HCT116 (cell line): Measurements from ENCODE around the gene LRRTM4. TPM values are rescaled to one million over a fixed set of nuclear protein-coding genes. Genes with fewer than 3 reads are reported as not detected.

Experiments used
- ATAC-seq: fragments of 200-7000 bp; cut with Tn5 transposase; 2 replicates; pipeline ENCODE4 v1.9.1; 2020; ENCODE audit warnings: mild to moderate bottlenecking, moderate library complexity
- BruUV-seq: library from RNA; stranded (reverse); fragments of 400-500 nt; replicated peaks from 2 replicates; lab custom pipeline; 2021; lab: Mats Ljungman, UMichigan
- CTCF ChIA-PET: fragments of 300-600 bp; sonication (Branson Sonifier 250); formaldehyde crosslinking; loops from one replicate; lab custom pipeline; 2021; ENCODE audit warnings: antibody characterized with exemption; lab: Charles Lee
- POLR2A ChIA-PET: fragments of 300-600, 350-600 bp; sonication (Branson Sonifier 250); formaldehyde crosslinking; loops from one replicate; lab custom pipeline; 2021; ENCODE audit warnings: antibody characterized with exemption; lab: Charles Lee
- RAD21 ChIA-PET, 2 experiments: fragments of 300-600 bp; sonication (Branson Sonifier 250); formaldehyde crosslinking; loops; one replicate each; lab custom pipeline; 2023; ENCODE audit warnings: low total read pairs in 2 of 2; ENCODE audit not compliant: uncharacterized antibody in 2 of 2, unreplicated experiment in 2 of 2, low non-redundant PET in 1 of 2; lab: Charles Lee
- DNase-seq: peaks from one replicate; pipeline ENCODE4 v3.0.0-alpha.2; 2010; ENCODE audit warnings: low read depth, low spot score
- H2AFZ ChIP-seq: fragments of 200-600 bp; shearing (Covaris generic), sonication (generic); 2 replicates; pipeline ENCODE4 v1.6.1; 2017; ENCODE audit warnings: low read depth, mixed run types, mixed read lengths, antibody characterized with exemption, low read length; ENCODE audit not compliant: poor library complexity, severe bottlenecking
- H3K27ac ChIP-seq: 2 replicates; pipeline ENCODE4 v1.5.1; 2012; ENCODE audit warnings: low read depth, low read length
- H3K27me3 ChIP-seq: fragments of 200-600 bp; sonication (generic); 2 replicates; pipeline ENCODE4 v1.6.1; 2016; ENCODE audit warnings: mixed run types, low read length, mixed read lengths; ENCODE audit not compliant: insufficient read depth
- H3K36me3 ChIP-seq, 2 experiments: fragments of 200-500 bp in 1 of 2; fragments of 200-600 bp in 1 of 2; sonication (Bioruptor generic) in 1 of 2; sonication (generic) in 1 of 2; 2 replicates each; pipeline versions ENCODE4 v1.5.1 to v1.6.1; 2014 to 2016; ENCODE audit warnings: low read length in 2 of 2, inconsistent platforms in 1 of 2, mixed read lengths in 1 of 2, mixed run types in 1 of 2; ENCODE audit not compliant: insufficient read depth in 2 of 2, control insufficient read depth in 1 of 2
- H3K4me1 ChIP-seq, 2 experiments: fragments of 200-600 bp in 1 of 2; sonication (generic) in 1 of 2; 2 replicates each; pipeline versions ENCODE4 v1.5.1 to v1.6.1; 2012 to 2017; ENCODE audit warnings: low read length in 2 of 2, inconsistent platforms in 1 of 2, mild to moderate bottlenecking in 1 of 2, mixed read lengths in 1 of 2, mixed run types in 1 of 2, moderate library complexity in 1 of 2; ENCODE audit not compliant: insufficient read depth in 2 of 2, control insufficient read depth in 1 of 2
- H3K4me2 ChIP-seq: fragments of 200-600 bp; sonication (generic); 2 replicates; pipeline ENCODE4 v1.6.1; 2017; ENCODE audit warnings: mixed run types, low read length, mixed read lengths
- H3K4me3 ChIP-seq, 2 experiments: fragments of 200-600 bp in 1 of 2; sonication (generic) in 1 of 2; replicated peaks in 1 of 2; 2 replicates each; pipeline ENCODE4 v1.5.1; 2011 to 2016; ENCODE audit warnings: low read length in 2 of 2, control low read depth in 1 of 2, low read depth in 1 of 2, mild to moderate bottlenecking in 1 of 2, mixed read lengths in 1 of 2, mixed run types in 1 of 2
- H3K79me2 ChIP-seq: fragments of 200-600 bp; sonication (generic); 2 replicates; pipeline ENCODE4 v1.6.1; 2017; ENCODE audit warnings: mild to moderate bottlenecking, mixed run types, low read length, moderate library complexity, mixed read lengths; ENCODE audit not compliant: insufficient read depth
- H3K9ac ChIP-seq: fragments of 200-600 bp; sonication (generic); 2 replicates; pipeline ENCODE4 v1.6.1; 2016; ENCODE audit warnings: low read length, mixed read lengths
- H3K9me2 ChIP-seq: fragments of 200-600 bp; sonication (generic), shearing (Covaris generic); 2 replicates; pipeline ENCODE4 v1.6.1; 2017; ENCODE audit warnings: mixed run types, mild to moderate bottlenecking, moderate library complexity; ENCODE audit not compliant: insufficient read depth
- H3K9me3 ChIP-seq, 2 experiments: fragments of 200-500 bp in 1 of 2; fragments of 200-600 bp in 1 of 2; sonication (Bioruptor generic) in 1 of 2; sonication (generic) in 1 of 2; 2 replicates each; pipeline ENCODE4 v1.6.1; 2014 to 2017; ENCODE audit warnings: low read length in 2 of 2, mixed read lengths in 2 of 2, inconsistent platforms in 1 of 2, low read depth in 1 of 2, mild to moderate bottlenecking in 1 of 2, mixed run types in 1 of 2, moderate library complexity in 1 of 2; ENCODE audit not compliant: control insufficient read depth in 1 of 2, insufficient read depth in 1 of 2
- H4K20me1 ChIP-seq: fragments of 200-600 bp; sonication (generic), shearing (Covaris generic); 2 replicates; pipeline ENCODE4 v1.6.1; 2017; ENCODE audit warnings: mixed run types, mild to moderate bottlenecking, moderate library complexity; ENCODE audit not compliant: insufficient read depth
- CBX3 ChIP-seq: IDR thresholded peaks from 2 replicates; pipeline ENCODE4 v1.6.1; 2012; ENCODE audit warnings: low read depth
- EGR1 ChIP-seq: IDR thresholded peaks from 2 replicates; pipeline ENCODE4 v1.6.1; 2012; ENCODE audit warnings: low read depth
- ELF1 ChIP-seq: IDR thresholded peaks from 2 replicates; pipeline ENCODE4 v1.6.1; 2012; ENCODE audit warnings: low read depth, borderline replicate concordance
- EZH2 ChIP-seq: fragments of 200-600 bp; sonication (generic); IDR thresholded peaks from 2 replicates; pipeline ENCODE4 v1.6.1; 2017; ENCODE audit warnings: antibody characterized with exemption, mixed run types
- EZH2phosphoT487 ChIP-seq: fragments of 200-600 bp; IDR thresholded peaks from 2 replicates; pipeline ENCODE4 v1.6.1; 2018; ENCODE audit warnings: antibody characterized with exemption, borderline replicate concordance
- FOSL1 ChIP-seq: IDR thresholded peaks from 2 replicates; pipeline ENCODE4 v1.6.1; 2012; ENCODE audit warnings: low read depth
- JUND ChIP-seq: IDR thresholded peaks from 2 replicates; pipeline ENCODE4 v1.6.1; 2012
- POLR2A ChIP-seq: IDR thresholded peaks from 2 replicates; pipeline ENCODE4 v1.7.0; 2011; ENCODE audit warnings: borderline replicate concordance; ENCODE audit not compliant: insufficient read depth, insufficient read length; ENCODE audit errors: extremely low read depth
- RAD21 ChIP-seq: IDR thresholded peaks from 2 replicates; pipeline ENCODE4 v1.6.1; 2012; ENCODE audit warnings: low read depth, mild to moderate bottlenecking
- SIN3A ChIP-seq: IDR thresholded peaks from 2 replicates; pipeline ENCODE4 v1.6.1; 2012; ENCODE audit warnings: low read depth
- SP1 ChIP-seq: IDR thresholded peaks from 2 replicates; pipeline ENCODE4 v1.6.1; 2012; ENCODE audit warnings: low read depth
- SRF ChIP-seq: IDR thresholded peaks from 2 replicates; pipeline ENCODE4 v1.6.1; 2012; ENCODE audit warnings: low read depth
- TCF7L2 ChIP-seq: IDR thresholded peaks from 2 replicates; pipeline ENCODE4 v1.7.0; 2011; ENCODE audit warnings: borderline replicate concordance, inconsistent platforms; ENCODE audit not compliant: insufficient read depth, insufficient read length; ENCODE audit errors: extremely low read depth
- YY1 ChIP-seq: IDR thresholded peaks from 2 replicates; pipeline ENCODE4 v1.6.1; 2011; ENCODE audit warnings: low read length, low read depth, moderate library complexity, mild to moderate bottlenecking; ENCODE audit not compliant: insufficient replicate concordance; ENCODE audit errors: extremely low read depth
- ZNF274 ChIP-seq: fragments of 200-500 bp; sonication (Bioruptor generic); IDR thresholded peaks from 2 replicates; pipeline ENCODE4 v1.6.1; 2014; ENCODE audit warnings: mild to moderate bottlenecking, low read depth, low read length, inconsistent platforms
- intact Hi-C: fragments of 100-400 bp; cut with micrococcal nuclease; formaldehyde crosslinking; loops from 2 replicates; pipeline ENCODE4 v1.10.0; 2022
- total RNA-seq: library from RNA; stranded (reverse); gene quantifications from one replicate; pipeline ENCODE4 v1.2.1, GENCODE V29; 2021; ENCODE audit not compliant: unreplicated experiment
- TF ChIP-seq, protein P1 (sequence below): IDR thresholded peaks from 2 replicates; pipeline ENCODE4 v1.6.1; 2012

The LRRTM4 gene
- total RNA-seq, 1 experiment from 2014 or later: 0.25 TPM

DNA sequence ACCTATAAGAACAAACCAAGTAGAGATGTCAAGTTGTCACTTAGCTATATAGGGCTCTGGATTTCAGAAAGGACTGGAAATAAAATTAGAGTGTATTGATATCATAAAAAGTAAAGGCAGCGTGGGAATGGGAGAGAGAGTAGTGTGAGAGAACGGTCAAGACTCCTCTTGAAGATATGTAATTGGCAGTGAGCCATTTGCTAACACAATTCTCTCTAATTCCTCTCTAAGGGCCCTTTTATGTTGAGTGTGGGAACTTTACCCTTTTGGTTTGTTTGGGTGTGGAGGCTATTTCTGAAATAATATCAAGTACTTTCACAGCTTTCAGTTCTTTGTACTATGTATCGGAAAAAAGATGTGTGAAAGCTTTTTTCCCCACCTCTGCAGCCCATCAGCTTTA is 196.8 kb downstream of the LRRTM4 start:
- DNase-seq: no peak
- H3K9me3 ChIP-seq: peaks cover 15 to 27% of the 10 kb centered on the region in 2 experiments; a peak in 2 of 4 replicates
- no peak overlapping the region for H3K9ac ChIP-seq
- H3K36me3 ChIP-seq: no peaks in the 10 kb centered on the region
- no peak overlapping the region for H2AFZ ChIP-seq
- ChIA-PET POLR2A (no interaction called here), CTCF (no interaction called here), RAD21 (no interaction called here)
- no peaks in the 10 kb centered on the region for H3K9me2 ChIP-seq
- intact Hi-C loops: no loop called here
- H3K4me1 ChIP-seq: no peaks in the 10 kb centered on the region
- TF ChIP-seq POLR2A: no peak
- no peak for TF ChIP-seq YY1
- no peak for TF ChIP-seq TCF7L2
- TF ChIP-seq, protein P1, sequence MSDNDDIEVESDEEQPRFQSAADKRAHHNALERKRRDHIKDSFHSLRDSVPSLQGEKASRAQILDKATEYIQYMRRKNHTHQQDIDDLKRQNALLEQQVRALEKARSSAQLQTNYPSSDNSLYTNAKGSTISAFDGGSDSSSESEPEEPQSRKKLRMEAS: no peak
- no peak for TF ChIP-seq CBX3
- no peak for TF ChIP-seq SIN3A
- no peak for TF ChIP-seq ZNF274
- no peak for TF ChIP-seq EZH2
- TF ChIP-seq FOSL1: no peak
- TF ChIP-seq RAD21: no peak
- TF ChIP-seq SRF: no peak
- no peak for ATAC-seq
- H4K20me1 ChIP-seq: no peaks in the 10 kb centered on the region
- H3K27me3 ChIP-seq: no peaks in the 10 kb centered on the region
- H3K27ac ChIP-seq: no peak overlapping the region
- no TSS peak for BruUV-seq
- H3K4me2 ChIP-seq: no peak overlapping the region
- no peaks in the 10 kb centered on the region for H3K79me2 ChIP-seq
- no peak overlapping the region for H3K4me3 ChIP-seq

DNA sequence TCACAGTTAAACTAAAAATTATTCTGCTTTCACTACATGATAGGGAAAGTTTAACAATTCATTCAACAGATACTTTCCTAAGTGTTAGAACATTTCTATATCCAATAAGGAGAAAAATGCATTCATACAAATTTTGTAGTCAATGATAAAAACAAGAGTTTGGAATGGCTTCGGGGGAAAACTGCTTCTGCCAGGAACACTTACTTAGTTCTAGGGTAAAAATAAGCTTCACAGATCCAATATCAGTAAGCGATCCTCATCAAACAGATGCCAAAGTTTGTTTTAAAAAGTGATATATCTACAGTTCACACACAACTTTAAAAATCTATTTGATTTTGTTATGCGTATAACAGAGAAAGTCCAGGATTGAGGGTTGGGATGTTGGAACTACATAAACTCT is 199.7 kb downstream of the LRRTM4 start:
- ChIA-PET POLR2A (no interaction called here), CTCF (no interaction called here), RAD21 (no interaction called here)
- Histone ChIP-seq H3K4me3 (no peak overlapping the region), H3K9me2 (no peaks in the 10 kb centered on the region), H3K27ac (no peak overlapping the region), H3K9ac (no peak overlapping the region), H3K36me3 (no peaks in the 10 kb centered on the region), H3K4me1 (no peaks in the 10 kb centered on the region), H3K27me3 (no peaks in the 10 kb centered on the region), H3K4me2 (no peak overlapping the region), H3K79me2 (no peaks in the 10 kb centered on the region), H2AFZ (no peak overlapping the region), H3K9me3 (peaks cover 15 to 21% of the 10 kb centered on the region in 2 experiments; a peak in 2 of 4 replicates), H4K20me1 (no peaks in the 10 kb centered on the region)
- TF ChIP-seq CBX3: no peak
- TF ChIP-seq SRF: no peak
- TF ChIP-seq FOSL1: no peak
- TF ChIP-seq JUND: no peak
- TF ChIP-seq TCF7L2: no peak
- no peak for TF ChIP-seq ZNF274
- no peak for TF ChIP-seq ELF1
- TF ChIP-seq EZH2phosphoT487: no peak
- TF ChIP-seq EGR1: no peak
- TF ChIP-seq SP1: no peak
- no peak for TF ChIP-seq EZH2
- ATAC-seq (no peak), DNase-seq (no peak)
- intact Hi-C loops: no loop called here
- no TSS peak for BruUV-seq
